Epithelial cell of esophagus (primary cell): ENCODE measurements around the gene HID1.

Experiments used
- DNase-seq: peaks from one replicate; pipeline ENCODE4 v3.0.0; 2010; ENCODE audit warnings: low read depth
- H3K4me3 ChIP-seq: 2 replicates; pipeline ENCODE4 v1.5.1; 2011; ENCODE audit warnings: mild to moderate bottlenecking, low read length, control low read depth
- CTCF ChIP-seq: IDR thresholded peaks from 2 replicates; pipeline ENCODE4 v1.5.1; 2011; ENCODE audit warnings: low read depth, mild to moderate bottlenecking, low read length, control low read depth, inconsistent platforms; ENCODE audit not compliant: insufficient read depth; ENCODE audit errors: missing control alignments

Gene HID1

GRCh38 chr17:75005291-75005690, 32.7 kb upstream of the HID1 start:
- DNase-seq = no peak
- TF ChIP-seq CTCF = no peak
- no peak overlapping the region for H3K4me3 ChIP-seq

- TF ChIP-seq CTCF = no peak
- no peak for DNase-seq
- no peak overlapping the region for H3K4me3 ChIP-seq
Observed at GRCh38 chr17:75004371-75004770, 31.8 kb upstream of the HID1 start.

- no peak for DNase-seq
- TF ChIP-seq CTCF = no peak
- no peak overlapping the region for H3K4me3 ChIP-seq
Observed at GRCh38 chr17:75003957-75004355, 31.4 kb upstream of the HID1 start.

- H3K4me3 ChIP-seq = no peak overlapping the region
- DNase-seq = no peak
- TF ChIP-seq CTCF = no peak
Observed at GRCh38 chr17:75003070-75003956, 30.8 kb upstream of the HID1 start.

- no peak for TF ChIP-seq CTCF
- no peak for DNase-seq
- no peak overlapping the region for H3K4me3 ChIP-seq
Observed at GRCh38 chr17:75001915-75002843, 29.6 kb upstream of the HID1 start.

- no peak for TF ChIP-seq CTCF
- DNase-seq = no peak
- no peak overlapping the region for H3K4me3 ChIP-seq
Observed at GRCh38 chr17:74999523-74999922, 27.0 kb upstream of the HID1 start.
